HG02884 (cell line): ENCODE measurements around the gene PHF21B.
"Not testable (repeated sequence)": the region's sequence is repeated elsewhere in the genome, so short reads cannot be mapped to it uniquely, and the experiment has no call there.

Experiments
- ATAC-seq: cut with Tn5 transposase; IDR thresholded peaks from one replicate; pipeline ENCODE4 v1.9.1; 2021; ENCODE audit warnings: mild to moderate bottlenecking, moderate library complexity; ENCODE audit not compliant: unreplicated experiment

PHF21B gene

GRCh38 chr22:44963832-44964721 is 45.7 kb downstream of the PHF21B start:
- no peak for ATAC-seq

GRCh38 chr22:44962741-44963454 is 46.9 kb downstream of the PHF21B start:
- no peak for ATAC-seq

- ATAC-seq: not testable (repeated sequence)
These were observed 48.1 kb downstream of the PHF21B start for GRCh38 chr22:44961682-44962081.

GRCh38 chr22:44956840-44957767 is 52.7 kb downstream of the PHF21B start:
- no peak for ATAC-seq

GRCh38 chr22:44955102-44955501 is 54.7 kb downstream of the PHF21B start:
- ATAC-seq: no peak

- ATAC-seq: no peak
These were observed 55.7 kb downstream of the PHF21B start for GRCh38 chr22:44954149-44954548.

GRCh38 chr22:44952863-44953746 is 56.7 kb downstream of the PHF21B start:
- ATAC-seq: no peak

- no peak for ATAC-seq
These were observed 58.3 kb downstream of the PHF21B start for GRCh38 chr22:44951510-44951816.

GRCh38 chr22:44950806-44951509 is 58.8 kb downstream of the PHF21B start:
- ATAC-seq: no peak

- no peak for ATAC-seq
These were observed 62.0 kb downstream of the PHF21B start for GRCh38 chr22:44947846-44948245.

GRCh38 chr22:44947049-44947448 is 62.8 kb downstream of the PHF21B start:
- ATAC-seq: no peak

- no peak for ATAC-seq
These were observed 64.8 kb downstream of the PHF21B start for GRCh38 chr22:44944883-44945601.

- ATAC-seq: no peak
These were observed 66.0 kb downstream of the PHF21B start for GRCh38 chr22:44943701-44944324.

- ATAC-seq: no peak
These were observed 66.7 kb downstream of the PHF21B start for GRCh38 chr22:44942979-44943700.

GRCh38 chr22:44942056-44942455 is 67.7 kb downstream of the PHF21B start:
- no peak for ATAC-seq

- ATAC-seq: no peak
These were observed 68.6 kb downstream of the PHF21B start for GRCh38 chr22:44941207-44941606.

- no peak for ATAC-seq
These were observed 69.7 kb downstream of the PHF21B start for GRCh38 chr22:44940130-44940529.

GRCh38 chr22:44939451-44939850 is 70.4 kb downstream of the PHF21B start:
- ATAC-seq: no peak
